Hepatocyte (in vitro differentiated cells): ENCODE results near the gene SLC4A3. TPM values are rescaled to one million over a fixed set of nuclear protein-coding genes. Genes with fewer than 3 reads are reported as not detected.

Experiments used
- DNase-seq: peaks from one replicate; pipeline ENCODE4 v3.0.0-alpha.2; 2016; ENCODE audit warnings: low spot score
- H2AFZ ChIP-seq: fragments of 200-600 bp; sonication (generic); 2 replicates; pipeline ENCODE4 v1.6.0; 2016; ENCODE audit warnings: antibody characterized with exemption, mild to moderate bottlenecking
- H3K27ac ChIP-seq: fragments of 200-600 bp; sonication (generic); 2 replicates; pipeline ENCODE4 v1.5.1; 2016; ENCODE audit warnings: mild to moderate bottlenecking
- H3K27me3 ChIP-seq: fragments of 200-600 bp; sonication (generic); 2 replicates; pipeline ENCODE4 v1.6.1; 2016
- H3K36me3 ChIP-seq: fragments of 200-600 bp; sonication (generic); replicated peaks from 2 replicates; pipeline ENCODE4 v1.5.1; 2016; ENCODE audit warnings: low read depth; ENCODE audit not compliant: insufficient read depth
- H3K4me1 ChIP-seq: fragments of 200-600 bp; sonication (generic); 2 replicates; pipeline ENCODE4 v1.5.1; 2016; ENCODE audit warnings: mild to moderate bottlenecking, moderate library complexity; ENCODE audit not compliant: insufficient read depth
- H3K4me2 ChIP-seq: fragments of 200-600 bp; sonication (generic); 2 replicates; pipeline ENCODE4 v1.6.0; 2016
- H3K4me3 ChIP-seq: fragments of 200-600 bp; sonication (generic); 2 replicates; pipeline ENCODE4 v1.5.1; 2016; ENCODE audit warnings: mild to moderate bottlenecking
- H3K79me2 ChIP-seq: fragments of 200-600 bp; sonication (generic); 2 replicates; pipeline ENCODE4 v1.6.0; 2017; ENCODE audit warnings: mild to moderate bottlenecking
- H3K9me2 ChIP-seq: fragments of 200-600 bp; sonication (generic); replicated peaks from 2 replicates; pipeline ENCODE4 v1.6.0; 2017; ENCODE audit warnings: mild to moderate bottlenecking; ENCODE audit not compliant: insufficient read depth
- H3K9me3 ChIP-seq: fragments of 200-600 bp; sonication (generic); 2 replicates; pipeline ENCODE4 v1.5.1; 2016; ENCODE audit warnings: low read depth, mild to moderate bottlenecking
- H4K20me1 ChIP-seq: fragments of 200-600 bp; sonication (generic); 2 replicates; pipeline ENCODE4 v1.6.0; 2016; ENCODE audit warnings: mild to moderate bottlenecking; ENCODE audit not compliant: insufficient read depth, poor library complexity, severe bottlenecking
- CTCF ChIP-seq: fragments of 200-600 bp; sonication (generic); IDR thresholded peaks from 2 replicates; pipeline ENCODE4 v1.5.1; 2016; ENCODE audit warnings: antibody characterized with exemption, mild to moderate bottlenecking; ENCODE audit not compliant: poor library complexity
- EZH2 ChIP-seq: fragments of 200-600 bp; sonication (generic); IDR thresholded peaks from 2 replicates; pipeline ENCODE4 v1.6.1; 2016; ENCODE audit warnings: antibody characterized with exemption, mild to moderate bottlenecking, borderline replicate concordance
- EZH2phosphoT487 ChIP-seq: fragments of 200-600 bp; sonication (generic); IDR thresholded peaks from one replicate; pipeline ENCODE4 v1.6.1; 2018; ENCODE audit warnings: antibody characterized with exemption, mild to moderate bottlenecking, low read depth, moderate library complexity; ENCODE audit not compliant: unreplicated experiment, severe bottlenecking
- WGBS: methylation state at CpG from one replicate; pipeline ENCODE4 v1.1.6; 2016; ENCODE audit warnings: low lambda C conversion rate; ENCODE audit errors: missing lambda C conversion rate; 5-methylcytosine and 5-hydroxymethylcytosine counted together
- polyA plus RNA-seq: library from polyadenylated mRNA; unstranded; fragments of >200 nt; fragmentation: Nextera tagmentation; extraction: Ambion mirVana; gene quantifications from 2 replicates; pipeline ENCODE4 v1.2.1, GENCODE V29; 2016
- total RNA-seq: library from RNA; depleted of rRNA; stranded (reverse); fragments of >200 nt; gene quantifications from 2 replicates; pipeline ENCODE4 v1.2.3, GENCODE V29; 2014

SLC4A3 gene
- total and polyA plus RNA-seq, 2 experiments from 2014 or later, result 3.0 to 8.1 TPM

DNA sequence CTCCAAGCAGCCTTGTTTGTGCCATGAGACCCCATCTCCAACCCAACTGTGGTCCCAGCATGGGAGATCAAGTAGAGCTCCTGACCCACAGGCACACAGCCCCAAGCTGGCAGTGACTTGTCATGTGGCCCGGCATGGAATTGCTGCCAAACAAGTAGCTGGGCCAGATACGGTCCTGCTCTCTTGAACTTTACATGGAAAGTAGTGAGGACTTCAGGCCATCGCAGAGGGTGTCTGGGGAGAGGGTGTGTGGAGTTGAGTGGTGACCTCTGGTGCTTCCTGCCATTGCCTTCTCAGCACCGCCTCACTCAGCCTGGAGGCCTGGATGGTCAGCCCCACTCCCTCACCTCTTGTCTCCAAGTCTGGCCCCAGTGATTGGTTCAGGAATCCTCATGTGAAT is 10.9 kb upstream of the SLC4A3 start:
- TF ChIP-seq EZH2, result no peak
- TF ChIP-seq CTCF, result no peak
- no peak for TF ChIP-seq EZH2phosphoT487
- Histone ChIP-seq H3K9me2 (no peaks in the 10 kb centered on the region), H2AFZ (no peak overlapping the region), H3K79me2 (no peaks in the 10 kb centered on the region), H4K20me1 (no peaks in the 10 kb centered on the region), H3K4me1 (no peaks in the 10 kb centered on the region), H3K36me3 (no peaks in the 10 kb centered on the region), H3K27me3 (no peaks in the 10 kb centered on the region), H3K27ac (no peak overlapping the region), H3K4me3 (no peak overlapping the region), H3K9me3 (no peaks in the 10 kb centered on the region), H3K4me2 (no peak overlapping the region)
- 98% methylated on average over 4 of the region's 4 CpGs for WGBS
- no peak for DNase-seq

DNA sequence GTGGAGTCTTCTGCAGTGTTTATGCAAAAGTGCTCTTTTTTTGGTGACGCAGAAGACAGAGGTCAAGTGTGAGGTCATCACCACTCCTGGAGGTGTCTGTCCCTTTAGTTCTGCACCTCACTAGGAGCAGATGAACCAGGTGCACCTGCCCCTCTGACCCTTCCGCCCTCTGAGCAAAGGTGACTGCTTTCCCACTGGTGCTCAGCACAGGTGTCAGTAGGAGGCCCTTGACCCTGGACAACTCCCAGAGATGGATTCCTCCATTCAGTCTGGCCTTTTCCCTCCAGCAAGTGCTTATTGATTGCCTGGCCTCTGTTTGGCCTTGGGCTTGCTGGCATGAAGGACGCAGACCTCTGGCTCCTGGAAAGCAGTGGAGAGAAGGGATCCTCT is 8.7 kb upstream of the SLC4A3 start:
- no peak overlapping the region for H3K27ac ChIP-seq
- no peaks in the 10 kb centered on the region for H4K20me1 ChIP-seq
- H2AFZ ChIP-seq, result no peak overlapping the region
- 75% methylated on average over 3 of the region's 3 CpGs for WGBS
- no peak overlapping the region for H3K4me2 ChIP-seq
- H3K36me3 ChIP-seq, result no peaks in the 10 kb centered on the region
- H3K27me3 ChIP-seq, result no peaks in the 10 kb centered on the region
- H3K79me2 ChIP-seq, result no peaks in the 10 kb centered on the region
- no peaks in the 10 kb centered on the region for H3K4me1 ChIP-seq
- H3K9me3 ChIP-seq, result no peaks in the 10 kb centered on the region
- no peak overlapping the region for H3K4me3 ChIP-seq
- no peak for DNase-seq
- TF ChIP-seq EZH2phosphoT487, result no peak
- no peak for TF ChIP-seq CTCF
- TF ChIP-seq EZH2, result no peak
- no peaks in the 10 kb centered on the region for H3K9me2 ChIP-seq

DNA sequence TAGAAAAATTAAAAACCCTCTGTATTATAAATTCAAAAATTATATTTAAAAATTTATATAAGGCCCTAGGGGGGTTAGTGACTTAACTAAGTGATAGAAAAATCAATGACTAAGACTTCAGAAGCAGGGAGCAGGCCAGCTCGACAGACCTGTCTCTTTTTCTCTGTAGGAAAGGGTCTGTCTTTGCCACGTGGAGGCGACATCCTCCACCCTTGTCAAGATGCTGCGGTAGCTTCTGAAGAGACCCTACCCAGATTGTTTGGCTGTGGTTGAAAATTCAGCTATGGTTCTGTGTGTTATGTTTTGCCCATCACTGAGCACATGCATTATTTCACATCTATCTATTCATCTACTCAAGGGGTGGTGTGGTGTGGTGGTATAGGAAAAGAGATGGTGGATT is 8.2 kb upstream of the SLC4A3 start:
- H3K4me3 ChIP-seq, result no peak overlapping the region
- H3K9me2 ChIP-seq, result no peaks in the 10 kb centered on the region
- no peak overlapping the region for H3K27ac ChIP-seq
- 39% methylated on average over 4 of the region's 4 CpGs for WGBS
- H3K4me1 ChIP-seq, result no peaks in the 10 kb centered on the region
- no peak overlapping the region for H2AFZ ChIP-seq
- no peaks in the 10 kb centered on the region for H3K27me3 ChIP-seq
- no peaks in the 10 kb centered on the region for H3K9me3 ChIP-seq
- H3K36me3 ChIP-seq, result no peaks in the 10 kb centered on the region
- no peak overlapping the region for H3K4me2 ChIP-seq
- H3K79me2 ChIP-seq, result no peaks in the 10 kb centered on the region
- DNase-seq, result no peak
- TF ChIP-seq EZH2phosphoT487 (no peak), EZH2 (no peak), CTCF (peak; percentile 21)
- no peaks in the 10 kb centered on the region for H4K20me1 ChIP-seq

DNA sequence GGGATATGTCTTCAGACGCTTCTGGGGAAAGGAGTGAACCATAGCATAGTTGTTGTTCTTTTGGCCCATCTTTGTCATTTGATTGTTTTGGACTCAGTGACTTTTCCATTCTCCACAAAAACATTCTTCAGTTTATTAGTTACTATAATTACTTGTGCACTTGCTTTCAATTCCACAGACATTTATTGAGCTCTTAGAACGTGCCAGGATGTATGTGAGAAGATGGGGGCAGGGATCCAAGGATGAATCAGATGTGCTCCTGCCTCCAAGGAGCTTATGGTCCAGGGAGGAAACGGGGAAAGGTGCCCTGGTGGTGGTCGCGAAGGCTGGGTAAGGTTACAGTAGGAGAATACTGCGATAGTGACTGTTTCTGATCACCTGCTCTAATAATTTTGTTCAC is 6.9 kb upstream of the SLC4A3 start:
- Histone ChIP-seq H3K9me3 (no peaks in the 10 kb centered on the region), H3K4me1 (no peaks in the 10 kb centered on the region), H3K27ac (no peak overlapping the region), H3K36me3 (no peaks in the 10 kb centered on the region), H4K20me1 (no peaks in the 10 kb centered on the region), H3K27me3 (no peaks in the 10 kb centered on the region), H2AFZ (no peak overlapping the region), H3K79me2 (no peaks in the 10 kb centered on the region), H3K9me2 (no peaks in the 10 kb centered on the region), H3K4me3 (no peak overlapping the region), H3K4me2 (no peak overlapping the region)
- TF ChIP-seq EZH2 (no peak), CTCF (no peak), EZH2phosphoT487 (no peak)
- WGBS, result 85% methylated on average over 6 of the region's 6 CpGs
- DNase-seq, result no peak
